Lung (tissue), 12 donors: ENCODE results near the gene TBCD. TPM values are rescaled to one million over a fixed set of nuclear protein-coding genes. Genes with fewer than 3 reads are reported as not detected.
"Not testable (repeated sequence)": the region's sequence is repeated elsewhere in the genome, so short reads cannot be mapped to it uniquely, and the experiment has no call there.

Experiments
- ATAC-seq: fragments of 200-7000 bp; cut with Tn5 transposase; one replicate; pipeline ENCODE4 v1.9.1; 2020; ENCODE audit warnings: moderate number of reproducible peaks; ENCODE audit not compliant: insufficient read depth, low FRiP score
- DNase-seq, 3 donors: peaks; one replicate each; pipeline ENCODE4 v3.0.0-alpha.2; 2013 to 2017
- H3K27ac ChIP-seq, 2 donors: one replicate each; pipeline ENCODE4 v1.5.1; 2013; ENCODE audit warnings: mild to moderate bottlenecking in 2 of 2, moderate library complexity in 2 of 2, control low read depth in 1 of 2, inconsistent platforms in 1 of 2, low read depth in 1 of 2, low read length in 1 of 2
- H3K27me3 ChIP-seq, 3 donors: one replicate each; pipeline ENCODE4 v1.5.1; 2013; ENCODE audit warnings: low read length in 2 of 3; ENCODE audit not compliant: control insufficient read depth in 3 of 3, insufficient read depth in 3 of 3
- H3K36me3 ChIP-seq, 4 donors: one replicate each; pipeline ENCODE4 v1.5.1; 2013; ENCODE audit warnings: low read length in 4 of 4, mild to moderate bottlenecking in 1 of 4, moderate library complexity in 1 of 4; ENCODE audit not compliant: control insufficient read depth in 4 of 4, insufficient read depth in 4 of 4
- H3K4me1 ChIP-seq, 5 donors: one replicate each; pipeline ENCODE4 v1.5.1; 2013; ENCODE audit warnings: low read length in 5 of 5, mild to moderate bottlenecking in 2 of 5, moderate library complexity in 1 of 5; ENCODE audit not compliant: control insufficient read depth in 5 of 5, insufficient read depth in 5 of 5
- H3K4me3 ChIP-seq: one replicate; pipeline ENCODE4 v1.5.1; 2013; ENCODE audit warnings: mild to moderate bottlenecking, control low read depth, moderate library complexity
- H3K9ac ChIP-seq, 2 donors: one replicate each; pipeline ENCODE4 v1.5.1; 2013; ENCODE audit warnings: low read length in 2 of 2, control low read depth in 1 of 2; ENCODE audit not compliant: insufficient read depth in 1 of 2
- H3K9me3 ChIP-seq, 4 donors: one replicate each; pipeline ENCODE4 v1.5.1; 2013; ENCODE audit warnings: low read length in 3 of 4, mild to moderate bottlenecking in 1 of 4, moderate library complexity in 1 of 4; ENCODE audit not compliant: control insufficient read depth in 4 of 4, insufficient read depth in 3 of 4
- CTCF ChIP-seq: IDR thresholded peaks from 2 replicates; pipeline ENCODE4 v1.5.1; 2012; ENCODE audit warnings: mild to moderate bottlenecking; ENCODE audit errors: control extremely low read depth, extremely low read depth
- whole genome bisulfite sequencing, 2 donors: extraction: QIAGEN DNeasy Blood & Tissue Kit; methylation state at CpG; one replicate each; pipeline ENCODE4 v1.1.7; 2013; 5-methylcytosine and 5-hydroxymethylcytosine counted together
- polyA plus RNA-seq, 2 donors: library from polyadenylated mRNA; stranded (reverse); fragments of 200-250 nt; gene quantifications; one replicate each; pipeline ENCODE4 v1.2.1, GENCODE V29; 2013
- total RNA-seq, 2 donors: library from RNA; depleted of rRNA in 1 of 2; stranded (reverse); fragments of >200 nt in 1 of 2; gene quantifications; one replicate each; pipeline ENCODE4 v1.2.1, GENCODE V29; 2014 to 2021
- donor health status: control.
- donor health status: control.
- donor health status: Bipolar disorder and iron deficiency.
- donor health status: healthy.
- donor health status: DM: yes; HTN: yes; CAD: no.

The TBCD gene
- total and polyA plus RNA-seq, 4 donors = 57.6 to 119 (median 90.3) TPM

- ATAC-seq (no peak), DNase-seq (peak in 1 of 3 donors; percentile 6)
- Histone ChIP-seq H3K4me1 (no peaks in the 10 kb centered on the region), H3K27me3 (no peaks in the 10 kb centered on the region), H3K27ac (no peak overlapping the region), H3K36me3 (peaks cover 0 to 18% (median 2%) of the 10 kb centered on the region in 4 donors), H3K9me3 (peaks cover 0 to 8% (median 0%) of the 10 kb centered on the region in 4 donors), H3K4me3 (no peak overlapping the region), H3K9ac (no peak overlapping the region)
- TF ChIP-seq CTCF = no peak
- 97 to 99% methylated on average over 13 of the region's 13 CpGs for whole genome bisulfite sequencing, 2 donors
Measured at GRCh38 chr17:82952019-82952418, 200.2 kb downstream of the TBCD start.

GRCh38 chr17:82955106-82955505 lies 203.2 kb downstream of the TBCD start:
- not testable (repeated sequence) for H3K27me3 ChIP-seq, DNase-seq, H3K9me3 ChIP-seq, H3K9ac ChIP-seq, H3K4me1 ChIP-seq, H3K4me3 ChIP-seq, ATAC-seq, H3K27ac ChIP-seq
- 85 to 94% methylated on average over 3 of the region's 3 CpGs for WGBS, 2 donors
- H3K36me3 ChIP-seq = peaks cover 0 to 15% (median 3%) of the 10 kb centered on the region in 4 donors

- not testable (repeated sequence) for H3K27ac ChIP-seq, ATAC-seq, H3K9ac ChIP-seq, H3K27me3 ChIP-seq, H3K9me3 ChIP-seq, H3K4me3 ChIP-seq, H3K4me1 ChIP-seq
- H3K36me3 ChIP-seq = peaks cover 0 to 11% (median 3%) of the 10 kb centered on the region in 4 donors
- WGBS, 2 donors = 94 to 98% methylated on average over 3 to 4 of the region's 4 CpGs
- DNase-seq = peak in 1 of 3 donors; percentile 5
Measured at GRCh38 chr17:82955627-82956026, 203.8 kb downstream of the TBCD start.

GRCh38 chr17:82956146-82956725 lies 204.4 kb downstream of the TBCD start:
- H3K9me3 ChIP-seq = peaks cover 0 to 5% (median 1%) of the 10 kb centered on the region in 4 donors
- no peak overlapping the region for H3K27ac ChIP-seq
- no peak overlapping the region for H3K9ac ChIP-seq
- no peaks in the 10 kb centered on the region for H3K27me3 ChIP-seq
- DNase-seq (no peak), ATAC-seq (no peak)
- no peak overlapping the region for H3K4me3 ChIP-seq
- peaks cover 0 to 11% (median 3%) of the 10 kb centered on the region in 4 donors for H3K36me3 ChIP-seq
- WGBS, 2 donors = 96 to 98% methylated on average over 16 to 18 of the region's 18 CpGs
- H3K4me1 ChIP-seq = no peaks in the 10 kb centered on the region
- TF ChIP-seq CTCF = no peak
